Muscle layer of duodenum (tissue), 2 donors: ENCODE results near the gene SNX1.
"Not testable (repeated sequence)": the region's sequence is repeated elsewhere in the genome, so short reads cannot be mapped to it uniquely, and the experiment has no call there.

Experiments used
- H3K27ac ChIP-seq: one replicate; pipeline ENCODE4 v1.7.0; 2013; ENCODE audit warnings: mild to moderate bottlenecking, low read length
- H3K27me3 ChIP-seq: one replicate; pipeline ENCODE4 v1.7.0; 2013; ENCODE audit warnings: low read depth, mild to moderate bottlenecking, control low read depth, low read length
- H3K36me3 ChIP-seq, 2 donors: one replicate each; pipeline ENCODE4 v1.7.0; 2013; ENCODE audit warnings: low read length in 2 of 2, control low read depth in 1 of 2, mild to moderate bottlenecking in 1 of 2; ENCODE audit not compliant: insufficient read depth in 2 of 2, control insufficient read depth in 1 of 2
- H3K4me1 ChIP-seq, 2 donors: one replicate each; pipeline ENCODE4 v1.7.0; 2013; ENCODE audit warnings: low read length in 2 of 2, mild to moderate bottlenecking in 2 of 2, control low read depth in 1 of 2, moderate library complexity in 1 of 2; ENCODE audit not compliant: insufficient read depth in 2 of 2, control insufficient read depth in 1 of 2
- H3K4me3 ChIP-seq, 2 donors: one replicate each; pipeline ENCODE4 v1.7.0; 2013; ENCODE audit warnings: low read length in 2 of 2, low read depth in 1 of 2, mild to moderate bottlenecking in 1 of 2
- H3K9me3 ChIP-seq, 2 donors: one replicate each; pipeline ENCODE4 v1.7.0; 2013; ENCODE audit warnings: low read length in 2 of 2, control low read depth in 1 of 2, mild to moderate bottlenecking in 1 of 2; ENCODE audit not compliant: control insufficient read depth in 1 of 2
- donor health status: healthy.

SNX1 gene

GRCh38 chr15:64060716-64061115, 35.1 kb upstream of the SNX1 start:
- H3K9me3 ChIP-seq, result no peaks in the 10 kb centered on the region
- H3K27ac ChIP-seq, result no peak overlapping the region
- H3K4me3 ChIP-seq, result no peak overlapping the region
- H3K4me1 ChIP-seq, result no peaks in the 10 kb centered on the region
- H3K36me3 ChIP-seq, result no peaks in the 10 kb centered on the region
- H3K27me3 ChIP-seq, result no peaks in the 10 kb centered on the region

GRCh38 chr15:64066451-64066850, 29.3 kb upstream of the SNX1 start:
- no peaks in the 10 kb centered on the region for H3K27me3 ChIP-seq
- H3K36me3 ChIP-seq, result peaks cover 0 to 6% of the 10 kb centered on the region in 2 donors
- no peak overlapping the region for H3K27ac ChIP-seq
- no peaks in the 10 kb centered on the region for H3K9me3 ChIP-seq
- no peak overlapping the region for H3K4me3 ChIP-seq
- H3K4me1 ChIP-seq, result peaks cover 0 to 11% of the 10 kb centered on the region in 2 donors

- Histone ChIP-seq H3K4me3 (no peak overlapping the region), H3K4me1 (peaks cover 0 to 16% of the 10 kb centered on the region in 2 donors), H3K27ac (no peak overlapping the region), H3K36me3 (peaks cover 6 to 16% of the 10 kb centered on the region in 2 donors), H3K27me3 (no peaks in the 10 kb centered on the region), H3K9me3 (no peaks in the 10 kb centered on the region)
Measured at GRCh38 chr15:64067564-64068030, 28.2 kb upstream of the SNX1 start.

DNA sequence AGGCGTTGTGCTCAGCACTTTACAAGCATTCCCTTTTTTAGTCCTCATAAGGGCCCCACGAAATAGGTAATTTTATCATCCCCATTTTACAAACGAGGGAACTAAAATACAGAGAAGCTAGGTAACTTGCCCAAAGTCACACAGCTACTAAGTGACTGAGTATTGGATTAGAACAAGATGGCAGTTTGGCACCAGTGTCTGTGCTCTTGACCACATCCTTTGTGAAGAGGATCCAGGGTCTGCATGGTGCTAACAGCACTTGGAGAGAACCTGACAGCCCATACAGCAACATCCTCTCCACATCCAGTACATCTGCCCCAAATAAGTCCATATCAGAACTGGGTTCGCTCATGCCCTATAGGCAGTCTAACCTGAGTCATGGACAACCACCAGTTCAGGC, 27.6 kb upstream of the SNX1 start:
- no peak overlapping the region for H3K27ac ChIP-seq
- no peaks in the 10 kb centered on the region for H3K27me3 ChIP-seq
- no peaks in the 10 kb centered on the region for H3K9me3 ChIP-seq
- peaks cover 0 to 16% of the 10 kb centered on the region in 2 donors for H3K4me1 ChIP-seq
- no peak overlapping the region for H3K4me3 ChIP-seq
- peaks cover 6 to 16% of the 10 kb centered on the region in 2 donors for H3K36me3 ChIP-seq

DNA sequence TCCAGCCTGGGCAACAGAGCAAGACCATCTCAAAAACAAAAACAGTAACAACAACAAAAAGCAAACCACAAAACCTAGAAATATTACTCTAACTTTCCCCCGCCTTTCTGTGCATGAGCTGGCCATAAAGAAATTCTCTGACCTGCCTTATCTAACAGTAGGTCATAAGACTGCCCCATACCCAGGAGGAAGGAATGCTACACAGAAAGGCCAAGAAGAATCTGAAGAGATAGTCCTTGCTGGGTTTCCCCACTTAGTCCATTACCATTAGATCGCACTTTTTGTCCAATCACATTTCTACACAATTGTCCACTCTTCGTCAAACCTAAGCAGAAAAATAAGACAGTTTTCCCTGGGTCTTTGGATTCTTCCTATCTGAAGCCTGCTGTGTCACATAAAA, 25.7 kb upstream of the SNX1 start:
- H3K4me3 ChIP-seq, result no peak overlapping the region
- no peaks in the 10 kb centered on the region for H3K9me3 ChIP-seq
- peaks cover 12 to 24% of the 10 kb centered on the region in 2 donors for H3K36me3 ChIP-seq
- no peaks in the 10 kb centered on the region for H3K27me3 ChIP-seq
- peaks cover 0 to 16% of the 10 kb centered on the region in 2 donors for H3K4me1 ChIP-seq
- H3K27ac ChIP-seq, result no peak overlapping the region

DNA sequence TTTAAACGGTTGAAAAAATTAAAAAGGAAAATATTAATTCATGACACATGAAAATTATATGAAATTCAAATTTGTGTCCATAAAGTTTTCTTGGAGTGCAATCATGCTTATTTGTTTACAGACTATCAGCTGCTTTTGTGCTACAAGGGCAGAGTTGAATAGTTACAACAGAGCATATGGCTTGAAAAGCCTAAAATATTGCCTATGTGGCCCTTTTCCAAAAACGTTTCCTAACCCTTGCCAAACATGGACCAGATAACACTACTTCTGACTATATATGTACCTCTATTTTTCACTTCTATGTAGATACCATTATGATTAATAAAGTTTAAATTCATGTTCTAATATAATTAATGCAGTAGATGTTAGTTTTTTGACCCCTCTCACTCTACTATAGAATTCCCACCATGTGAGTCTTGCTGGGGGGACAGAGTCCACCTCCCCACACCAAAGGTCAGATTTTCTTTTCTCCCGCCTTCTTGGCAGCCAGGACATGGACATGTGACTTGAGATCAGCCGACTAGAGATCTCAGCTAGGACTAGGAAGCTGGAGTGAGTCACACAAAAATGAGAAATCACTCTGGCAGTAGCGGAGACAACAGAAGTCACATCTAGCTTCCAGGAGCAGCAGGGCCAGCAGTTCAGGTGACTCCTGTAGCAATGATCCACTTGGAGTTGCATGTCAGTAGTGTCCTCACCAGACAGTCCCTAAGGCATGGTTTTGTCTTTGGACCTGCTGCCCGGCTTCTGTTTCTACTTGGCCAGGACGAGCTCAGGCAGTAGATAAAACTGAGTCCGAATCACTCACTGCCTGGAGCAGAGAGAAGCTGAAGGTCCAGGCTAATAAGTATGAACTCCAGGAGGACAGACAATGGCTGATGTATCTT, 24.6 kb upstream of the SNX1 start:
- no peaks in the 10 kb centered on the region for H3K27me3 ChIP-seq
- no peak overlapping the region for H3K4me3 ChIP-seq
- H3K9me3 ChIP-seq, result no peaks in the 10 kb centered on the region
- peak overlapping the region; percentile 3 for H3K27ac ChIP-seq
- H3K36me3 ChIP-seq, result peaks cover 16 to 28% of the 10 kb centered on the region in 2 donors
- peaks cover 0 to 16% of the 10 kb centered on the region in 2 donors for H3K4me1 ChIP-seq

- no peak overlapping the region for H3K4me3 ChIP-seq
- no peaks in the 10 kb centered on the region for H3K9me3 ChIP-seq
- peak overlapping the region; percentile 3 for H3K27ac ChIP-seq
- no peaks in the 10 kb centered on the region for H3K27me3 ChIP-seq
- H3K36me3 ChIP-seq, result peaks cover 16 to 28% of the 10 kb centered on the region in 2 donors
- H3K4me1 ChIP-seq, result peaks cover 0 to 16% of the 10 kb centered on the region in 2 donors
Measured at GRCh38 chr15:64071931-64072765, 23.6 kb upstream of the SNX1 start.

- Histone ChIP-seq H3K4me3 (no peak overlapping the region), H3K9me3 (no peaks in the 10 kb centered on the region), H3K4me1 (peaks cover 0 to 16% of the 10 kb centered on the region in 2 donors), H3K27me3 (no peaks in the 10 kb centered on the region), H3K36me3 (peaks cover 21 to 28% of the 10 kb centered on the region in 2 donors), H3K27ac (no peak overlapping the region)
Measured at GRCh38 chr15:64072812-64073211, 23.0 kb upstream of the SNX1 start.

GRCh38 chr15:64073496-64073895, 22.3 kb upstream of the SNX1 start:
- peaks cover 21 to 28% of the 10 kb centered on the region in 2 donors for H3K36me3 ChIP-seq
- not testable (repeated sequence) for H3K9me3 ChIP-seq, H3K27me3 ChIP-seq, H3K4me3 ChIP-seq, H3K27ac ChIP-seq
- H3K4me1 ChIP-seq, result peaks cover 0 to 16% of the 10 kb centered on the region in 2 donors

- peaks cover 9 to 22% of the 10 kb centered on the region in 2 donors for H3K36me3 ChIP-seq
- H3K4me1 ChIP-seq, result no peaks in the 10 kb centered on the region
- H3K27me3 ChIP-seq, result no peaks in the 10 kb centered on the region
- H3K27ac ChIP-seq, result no peak overlapping the region
- no peak overlapping the region for H3K4me3 ChIP-seq
- H3K9me3 ChIP-seq, result no peaks in the 10 kb centered on the region
Measured at GRCh38 chr15:64082757-64083156, 13.0 kb upstream of the SNX1 start.
